Neural cell (in vitro differentiated cells): ENCODE results near the gene NRCAM. TPM values are rescaled to one million over a fixed set of nuclear protein-coding genes. Genes with fewer than 3 reads are reported as not detected.

Experiments
- H2AFZ ChIP-seq: fragments of 200-600, 300-800 bp; sonication (generic), shearing (Covaris generic); 2 replicates; pipeline ENCODE4 v1.6.0; 2014; ENCODE audit warnings: low read depth, mild to moderate bottlenecking, antibody characterized with exemption, low read length, moderate library complexity
- H3F3A ChIP-seq: fragments of 200-600 bp; shearing (Covaris generic); 2 replicates; pipeline ENCODE4 v1.6.1; 2016; ENCODE audit warnings: mild to moderate bottlenecking, moderate library complexity, mixed read lengths, antibody characterized with exemption, low read length; ENCODE audit not compliant: insufficient read depth, poor library complexity, severe bottlenecking
- H3K27ac ChIP-seq: fragments of 200-600, 300-800 bp; sonication (generic), shearing (Covaris generic); 2 replicates; pipeline ENCODE4 v1.5.1; 2014; ENCODE audit warnings: mild to moderate bottlenecking, low read length, moderate library complexity
- H3K27me3 ChIP-seq: fragments of 300-800, 200-600 bp; sonication (generic), shearing (Covaris generic); 2 replicates; pipeline ENCODE4 v1.6.0; 2014; ENCODE audit warnings: mild to moderate bottlenecking, low read depth, low read length, moderate library complexity; ENCODE audit not compliant: insufficient read depth
- H3K36me3 ChIP-seq: fragments of 300-800, 200-600 bp; sonication (generic), shearing (Covaris generic); 2 replicates; pipeline ENCODE4 v1.5.1; 2014; ENCODE audit warnings: mild to moderate bottlenecking, antibody characterized with exemption, low read length, moderate library complexity; ENCODE audit not compliant: insufficient read depth
- H3K4me2 ChIP-seq: fragments of 300-800, 200-600 bp; sonication (generic), shearing (Covaris generic); 2 replicates; pipeline ENCODE4 v1.6.0; 2014; ENCODE audit warnings: mild to moderate bottlenecking, low read length
- H3K4me3 ChIP-seq: fragments of 300-800, 200-600 bp; sonication (generic), shearing (Covaris generic); 2 replicates; pipeline ENCODE4 v1.5.1; 2014; ENCODE audit warnings: mild to moderate bottlenecking, low read length, moderate library complexity
- H3K79me2 ChIP-seq: fragments of 200-600 bp; shearing (Covaris generic); replicated peaks from 2 replicates; pipeline ENCODE4 v1.6.0; 2014; ENCODE audit warnings: mild to moderate bottlenecking, low read length, moderate library complexity; ENCODE audit not compliant: insufficient read depth
- H3K9ac ChIP-seq: fragments of 300-800, 200-600 bp; sonication (generic), shearing (Covaris generic); 2 replicates; pipeline ENCODE4 v1.6.1; 2016; ENCODE audit warnings: mild to moderate bottlenecking, low read length, mixed read lengths
- H3K9me2 ChIP-seq: fragments of 200-600 bp; shearing (Covaris generic); 2 replicates; pipeline ENCODE4 v1.6.1; 2016; ENCODE audit warnings: mild to moderate bottlenecking, low read length, mixed read lengths; ENCODE audit not compliant: insufficient read depth
- H3K9me3 ChIP-seq: fragments of 200-600, 300-800 bp; sonication (generic), shearing (Covaris generic); 2 replicates; pipeline ENCODE4 v1.6.1; 2016; ENCODE audit warnings: mild to moderate bottlenecking, mixed run types, low read length, moderate library complexity, mixed read lengths
- H4K20me1 ChIP-seq: fragments of 200-600 bp; shearing (Covaris generic); 2 replicates; pipeline ENCODE4 v1.6.1; 2016; ENCODE audit warnings: mild to moderate bottlenecking, mixed run types; ENCODE audit not compliant: insufficient read depth
- CTCF ChIP-seq: fragments of 450-650 bp; IDR thresholded peaks from 2 replicates; pipeline ENCODE4 v1.5.1; 2014; ENCODE audit warnings: antibody characterized with exemption, mild to moderate bottlenecking, moderate library complexity; ENCODE audit not compliant: poor library complexity, severe bottlenecking
- EP300 ChIP-seq: fragments of 450-650 bp; conservative IDR thresholded peaks from 2 replicates; pipeline ENCODE4 v1.6.1; 2014; ENCODE audit warnings: antibody characterized with exemption, mild to moderate bottlenecking, moderate library complexity; ENCODE audit not compliant: poor library complexity, severe bottlenecking
- EZH2 ChIP-seq: fragments of 200-600, 300-800 bp; shearing (Covaris generic), sonication (generic); IDR thresholded peaks from 2 replicates; pipeline ENCODE4 v1.6.1; 2014; ENCODE audit warnings: antibody characterized with exemption, low read length, borderline replicate concordance, mild to moderate bottlenecking; ENCODE audit not compliant: insufficient read depth, poor library complexity, severe bottlenecking
- MXI1 ChIP-seq: fragments of 450-650 bp; conservative IDR thresholded peaks from 2 replicates; pipeline ENCODE4 v1.6.1; 2014; ENCODE audit warnings: antibody characterized with exemption, mild to moderate bottlenecking; ENCODE audit not compliant: poor library complexity, severe bottlenecking
- POLR2AphosphoS5 ChIP-seq: IDR thresholded peaks from 2 replicates; pipeline ENCODE4 v1.6.1; 2012
- RAD21 ChIP-seq: fragments of 450-650 bp; conservative IDR thresholded peaks from 2 replicates; pipeline ENCODE4 v1.6.1; 2014; ENCODE audit warnings: antibody characterized with exemption, mild to moderate bottlenecking, moderate library complexity
- REST ChIP-seq: IDR thresholded peaks from 2 replicates; pipeline ENCODE4 v1.6.1; 2012; ENCODE audit warnings: borderline replicate concordance
- SMC3 ChIP-seq: fragments of 450-650 bp; conservative IDR thresholded peaks from 2 replicates; pipeline ENCODE4 v1.6.1; 2014; ENCODE audit warnings: antibody characterized with exemption, mild to moderate bottlenecking, moderate library complexity; ENCODE audit not compliant: poor library complexity
- TAF1 ChIP-seq: IDR thresholded peaks from 2 replicates; pipeline ENCODE4 v1.6.1; 2012; ENCODE audit warnings: low read depth
- polyA plus RNA-seq: library from polyadenylated mRNA; depleted of rRNA; stranded (reverse); fragments of >200 nt; gene quantifications from 2 replicates; pipeline ENCODE4 v1.2.3, GENCODE V29; 2014

Gene NRCAM
- polyA plus RNA-seq, 1 donor from 2014 or later: 90.9 TPM

DNA sequence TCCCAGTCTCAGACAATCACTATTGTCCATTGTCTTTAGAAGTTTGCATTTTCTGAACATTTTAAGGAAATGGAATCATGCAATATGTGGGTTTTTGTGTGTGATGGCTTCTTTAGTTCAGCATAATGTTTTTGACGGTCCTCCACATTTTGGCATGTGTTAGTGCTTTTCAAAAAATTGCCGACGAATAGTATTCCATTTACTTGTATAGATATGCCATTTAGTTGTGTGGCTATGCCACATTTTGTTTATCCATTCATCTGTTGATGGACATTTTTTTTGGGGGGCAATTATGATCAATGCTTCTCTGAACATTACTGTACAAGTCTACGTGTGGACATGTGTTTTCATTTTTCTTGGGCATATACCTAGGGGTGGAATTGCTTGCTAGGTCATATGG, 314.1 kb downstream of the NRCAM start:
- no peak overlapping the region for H3K4me2 ChIP-seq
- H3K27me3 ChIP-seq: no peaks in the 10 kb centered on the region
- H3K27ac ChIP-seq: no peak overlapping the region
- no peaks in the 10 kb centered on the region for H3K79me2 ChIP-seq
- no peaks in the 10 kb centered on the region for H4K20me1 ChIP-seq
- H3K9me2 ChIP-seq: no peaks in the 10 kb centered on the region
- H2AFZ ChIP-seq: no peak overlapping the region
- H3K9me3 ChIP-seq: no peaks in the 10 kb centered on the region
- H3K4me3 ChIP-seq: no peak overlapping the region
- TF ChIP-seq REST (no peak), TAF1 (no peak), EP300 (no peak), RAD21 (no peak), CTCF (no peak), POLR2AphosphoS5 (no peak), MXI1 (no peak), EZH2 (no peak), SMC3 (no peak)
- no peaks in the 10 kb centered on the region for H3K36me3 ChIP-seq
- no peaks in the 10 kb centered on the region for H3F3A ChIP-seq
- no peak overlapping the region for H3K9ac ChIP-seq

DNA sequence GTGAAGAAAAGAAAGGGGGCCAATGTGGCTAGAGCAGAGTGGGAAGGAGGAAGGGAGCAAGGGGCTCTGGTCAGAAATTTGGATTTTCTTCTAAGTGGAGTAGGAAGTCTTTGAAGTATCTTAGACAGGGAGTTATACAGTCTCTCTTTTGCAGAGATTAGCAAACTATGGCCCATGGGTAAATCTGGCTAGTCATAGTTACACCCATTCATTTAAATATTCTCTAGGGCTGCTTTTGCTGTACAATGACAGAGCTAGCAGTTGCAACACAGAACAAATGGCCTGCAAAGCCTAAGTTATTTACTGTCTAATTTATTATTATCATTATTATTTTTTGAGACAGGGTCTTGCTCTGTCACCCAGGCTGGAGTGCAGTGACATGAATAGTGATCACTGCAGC, 315.6 kb downstream of the NRCAM start:
- Histone ChIP-seq H3K9me2 (no peaks in the 10 kb centered on the region), H4K20me1 (no peaks in the 10 kb centered on the region), H3F3A (no peaks in the 10 kb centered on the region), H3K4me2 (no peak overlapping the region), H3K27ac (no peak overlapping the region), H2AFZ (no peak overlapping the region), H3K4me3 (no peak overlapping the region), H3K9me3 (no peaks in the 10 kb centered on the region), H3K36me3 (no peaks in the 10 kb centered on the region), H3K79me2 (no peaks in the 10 kb centered on the region), H3K9ac (no peak overlapping the region), H3K27me3 (no peaks in the 10 kb centered on the region)
- TF ChIP-seq MXI1: no peak
- TF ChIP-seq REST: no peak
- TF ChIP-seq EP300: no peak
- TF ChIP-seq CTCF: no peak
- no peak for TF ChIP-seq POLR2AphosphoS5
- no peak for TF ChIP-seq TAF1
- TF ChIP-seq RAD21: no peak
- TF ChIP-seq SMC3: no peak
- TF ChIP-seq EZH2: no peak
